ENCODE measurements around the gene ALB.
"Not testable (repeated sequence)": the region's sequence is repeated elsewhere in the genome, so short reads cannot be mapped to it uniquely, and the experiment has no call there.

The ALB gene

DNA sequence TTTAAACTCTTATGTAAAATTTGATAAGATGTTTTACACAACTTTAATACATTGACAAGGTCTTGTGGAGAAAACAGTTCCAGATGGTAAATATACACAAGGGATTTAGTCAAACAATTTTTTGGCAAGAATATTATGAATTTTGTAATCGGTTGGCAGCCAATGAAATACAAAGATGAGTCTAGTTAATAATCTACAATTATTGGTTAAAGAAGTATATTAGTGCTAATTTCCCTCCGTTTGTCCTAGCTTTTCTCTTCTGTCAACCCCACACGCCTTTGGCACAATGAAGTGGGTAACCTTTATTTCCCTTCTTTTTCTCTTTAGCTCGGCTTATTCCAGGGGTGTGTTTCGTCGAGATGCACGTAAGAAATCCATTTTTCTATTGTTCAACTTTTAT is at the start of gene ALB:
ALB (plus strand) TSS at position 246 of the 400 bp plus-strand sequence; CDS start at position 287, 41 bp downstream.
- DNase-seq = no peak

DNA sequence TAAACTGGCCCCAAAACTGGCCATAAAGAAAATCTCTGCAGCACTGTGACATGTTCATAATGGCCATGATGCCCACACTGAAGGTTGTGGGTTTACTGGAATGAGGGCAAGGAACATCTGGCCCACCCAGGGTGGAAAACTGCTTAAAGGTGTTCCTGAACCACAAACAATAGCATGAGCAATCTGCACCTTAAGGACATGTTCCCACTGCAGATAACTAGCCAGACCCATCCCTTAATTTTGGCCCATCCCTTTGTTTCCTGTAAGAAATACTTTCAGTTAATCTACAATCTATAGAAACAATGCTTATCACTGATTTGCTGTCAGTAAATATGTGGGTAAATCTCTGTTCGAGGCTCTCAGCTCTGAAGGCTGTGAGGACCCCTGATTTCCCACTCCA is 46.9 kb upstream of the ALB start:
- DNase-seq = not testable (repeated sequence)

DNA sequence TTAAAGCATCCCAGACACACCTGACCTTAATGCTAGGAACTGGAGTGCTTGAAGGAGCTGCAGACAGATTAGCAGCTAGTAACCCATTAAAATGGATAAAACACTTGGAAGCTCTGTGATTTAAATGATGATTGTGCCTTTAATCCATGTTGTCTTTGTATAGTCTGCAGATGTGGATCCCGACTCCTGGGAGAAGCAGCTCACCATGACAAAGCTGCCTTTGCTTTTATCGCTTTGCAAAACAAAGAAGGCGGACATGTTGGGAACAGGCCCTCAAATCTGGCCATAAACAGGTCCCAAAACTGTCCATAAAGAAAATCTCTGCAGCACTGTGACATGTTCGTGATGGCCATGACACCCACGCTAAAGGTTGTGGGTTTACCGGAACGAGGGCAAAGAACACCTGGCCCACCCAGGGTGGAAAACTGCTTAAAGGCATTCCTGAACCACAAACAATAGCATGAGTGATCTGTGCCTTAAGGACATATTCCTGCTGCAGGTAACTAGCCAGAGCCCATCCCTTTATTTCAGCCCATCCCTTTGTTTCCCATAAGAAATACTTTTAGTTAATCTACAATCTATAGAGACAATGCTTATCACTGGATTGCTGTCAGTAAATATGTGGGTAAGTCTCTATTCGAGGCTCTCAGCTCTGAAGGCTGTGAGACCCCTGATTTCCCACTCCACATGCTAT is 34.4 kb upstream of the ALB start:
- not testable (repeated sequence) for DNase-seq

DNA sequence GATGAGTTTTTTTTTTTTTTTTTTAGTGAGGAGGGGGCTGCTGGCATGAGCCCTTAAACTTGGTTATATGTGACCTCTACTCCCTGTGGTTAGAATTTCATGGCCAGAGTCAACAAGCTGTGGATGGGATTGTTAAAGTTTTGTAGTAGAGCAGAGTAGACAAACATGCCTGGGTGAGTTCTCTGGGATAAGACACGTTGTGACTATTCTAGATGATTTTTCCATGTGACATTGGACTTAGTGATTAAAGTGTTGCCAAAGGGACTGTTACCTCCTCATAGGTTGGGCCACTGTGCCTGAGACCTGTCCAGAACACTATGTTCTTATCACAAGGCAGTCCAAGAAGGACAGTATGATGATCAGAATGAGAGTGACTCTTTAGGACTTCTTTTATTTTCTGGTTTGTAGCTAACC is 28.8 kb upstream of the ALB start:
- no peak for DNase-seq

DNA sequence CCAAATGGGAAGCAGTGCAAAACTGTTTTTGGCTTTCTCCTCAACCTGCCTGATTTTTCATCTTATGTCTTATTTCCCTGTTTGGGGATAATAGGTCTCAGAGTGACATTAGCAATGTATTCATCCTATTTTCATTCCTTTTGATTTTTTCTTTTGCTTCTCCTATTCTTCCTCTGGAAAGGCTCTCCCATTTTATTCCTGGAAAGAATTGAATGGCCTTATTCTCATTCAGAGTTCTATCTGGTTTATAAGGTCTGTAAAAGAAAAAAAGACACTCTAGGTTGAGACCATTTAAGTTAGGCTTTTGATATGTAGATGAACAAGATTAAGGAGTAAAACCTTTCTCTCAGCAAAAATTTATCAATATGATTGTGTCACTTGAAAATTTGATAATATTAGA is 27.8 kb upstream of the ALB start:
- no peak for DNase-seq

DNA sequence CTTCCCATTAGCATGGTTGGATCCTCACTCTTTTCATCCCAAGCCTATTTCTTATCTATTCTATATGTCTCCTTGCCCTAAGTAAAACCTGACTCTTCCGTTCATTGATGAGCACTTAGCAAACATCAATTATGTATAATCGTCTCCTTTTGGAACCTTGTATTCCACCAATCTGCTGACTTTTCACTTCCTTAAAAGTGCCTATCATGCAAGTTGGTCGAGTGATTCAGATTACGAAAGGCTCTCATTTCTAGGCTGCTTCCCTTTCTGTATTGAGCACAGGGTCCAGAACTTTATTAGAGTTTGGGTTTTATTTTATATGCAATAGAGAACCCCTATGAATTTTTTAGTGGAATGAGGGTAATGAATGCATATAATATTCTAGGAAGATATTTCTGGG is 27.1 kb upstream of the ALB start:
- no peak for DNase-seq

DNA sequence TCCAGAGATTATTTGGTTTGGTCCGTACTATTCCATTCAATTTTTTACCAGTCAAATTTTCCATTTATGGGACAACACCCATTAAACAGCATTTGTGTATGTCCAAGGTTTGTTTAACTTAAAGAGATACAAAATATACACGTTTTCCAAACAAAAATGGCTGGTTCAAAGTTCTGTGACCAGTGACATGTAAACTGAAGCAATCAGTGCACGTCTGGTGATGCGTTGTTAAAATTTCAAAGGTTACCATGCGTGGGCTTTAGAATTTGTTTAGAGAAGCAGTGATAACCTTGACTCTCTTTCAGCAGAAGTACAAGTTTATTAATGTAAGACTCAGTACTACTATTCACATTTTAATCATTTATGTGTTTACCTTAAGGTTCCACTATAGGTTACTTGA is 25.2 kb upstream of the ALB start:
- DNase-seq = no peak

DNA sequence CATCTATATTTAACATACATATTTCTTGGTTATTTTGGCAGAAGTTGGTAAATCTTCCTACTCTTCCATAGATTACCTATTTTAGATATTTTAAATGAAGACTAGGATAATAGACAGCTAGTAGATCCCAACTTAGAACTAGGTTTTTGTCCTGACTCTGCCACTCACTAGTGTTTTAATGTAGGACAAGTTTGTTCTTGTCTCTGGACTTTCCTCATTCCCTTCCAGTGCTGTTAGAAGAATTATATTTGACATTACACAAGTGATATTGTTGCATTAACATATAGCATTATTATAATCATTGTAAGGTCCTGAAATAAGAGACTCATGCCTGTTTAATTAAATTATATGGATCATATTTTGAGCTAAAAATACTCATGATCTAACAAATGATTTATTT is 24.1 kb upstream of the ALB start:
- no peak for DNase-seq

DNA sequence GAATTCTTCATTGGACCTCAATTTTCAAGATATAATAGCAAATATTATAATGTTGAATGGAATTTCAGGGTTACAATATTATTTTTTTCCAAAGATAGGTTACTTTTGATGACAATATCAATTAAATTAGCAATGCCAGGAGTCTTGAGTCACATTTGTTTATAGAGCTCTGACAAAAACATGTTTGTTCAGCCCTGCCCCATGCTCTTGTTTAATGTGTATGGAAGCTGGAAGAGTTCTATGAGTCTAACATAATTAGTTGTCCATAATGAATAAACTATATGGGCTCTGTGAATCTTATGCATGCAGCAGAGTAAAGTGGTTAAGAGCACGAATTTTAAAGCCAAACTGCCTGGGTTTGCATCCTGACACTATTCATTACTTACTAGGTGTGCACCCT is 22.9 kb upstream of the ALB start:
- no peak for DNase-seq

DNA sequence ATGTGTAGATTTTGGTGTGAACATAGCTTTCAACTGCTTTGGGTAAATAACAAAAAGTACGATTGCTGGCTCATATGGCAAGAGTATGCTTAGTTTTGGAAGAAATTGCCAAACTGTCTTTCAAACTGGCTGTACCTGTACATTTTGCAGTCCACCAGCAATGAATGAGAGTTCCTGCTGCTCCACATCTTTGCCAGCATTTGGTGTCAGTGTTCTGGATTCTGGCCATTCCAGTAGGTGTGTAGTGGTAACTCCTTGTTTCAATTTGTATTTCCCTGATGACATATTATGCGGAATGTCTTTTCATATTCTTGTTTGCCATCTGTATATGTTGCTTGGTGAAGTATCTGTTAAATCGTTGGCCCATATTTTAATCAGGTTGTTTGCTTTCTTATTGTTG is 20.6 kb upstream of the ALB start:
- DNase-seq = no peak

DNA sequence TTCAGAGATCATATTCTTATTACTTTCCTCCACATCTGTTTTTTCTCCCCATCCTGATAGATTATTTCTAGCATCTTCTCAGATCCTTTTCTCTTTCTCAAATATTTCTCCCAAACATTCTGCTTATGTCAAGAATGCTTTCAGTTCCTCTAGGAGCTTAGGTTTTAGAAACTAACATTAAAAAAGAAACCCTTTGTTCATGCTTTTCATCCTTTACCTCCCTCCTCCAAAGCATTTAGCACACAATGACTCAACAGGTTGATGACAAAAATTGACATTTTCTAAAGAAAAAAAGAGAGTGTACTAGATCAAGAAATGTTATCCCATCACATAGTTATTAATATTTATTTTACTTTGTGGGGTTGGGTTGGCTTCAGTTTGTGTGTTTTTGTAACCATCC is 16.5 kb upstream of the ALB start:
- no peak for DNase-seq

DNA sequence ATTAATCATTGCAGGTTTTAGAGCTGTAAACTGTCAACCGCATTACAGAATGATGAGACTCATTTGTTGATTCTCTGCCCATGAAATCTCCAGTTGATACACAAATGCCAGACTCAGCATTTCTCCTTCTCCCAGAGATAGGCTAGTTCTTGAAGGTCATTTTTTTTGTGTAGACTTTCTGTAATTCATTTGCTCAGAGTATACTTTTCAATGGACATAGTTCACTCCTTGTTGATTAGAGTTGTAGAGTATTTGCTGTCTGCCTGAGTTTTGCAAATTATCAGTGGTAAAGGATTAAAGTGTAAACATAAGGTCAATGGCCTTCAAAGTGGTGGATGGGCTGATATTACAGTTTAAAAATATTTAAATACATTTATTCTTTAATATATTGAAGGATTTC is 15.2 kb upstream of the ALB start:
- DNase-seq = no peak

DNA sequence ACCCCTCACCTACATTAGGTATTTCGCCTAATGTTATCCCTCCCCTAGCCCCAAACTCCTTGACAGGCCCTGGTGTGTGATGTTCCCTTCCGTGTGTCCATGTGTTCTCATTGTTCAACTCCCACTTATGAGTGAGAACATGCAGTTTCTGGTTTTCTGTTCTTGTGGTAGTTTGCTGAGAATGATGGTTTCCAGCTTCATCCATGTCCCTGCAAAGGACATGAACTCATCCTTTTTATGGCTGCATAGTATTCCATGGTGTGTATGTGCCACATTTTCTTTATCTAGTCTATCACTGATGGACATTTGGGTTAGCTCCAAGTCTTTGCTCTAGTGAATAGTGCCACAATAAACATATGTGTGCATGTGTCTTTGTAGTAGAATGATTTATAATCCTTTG is 14.4 kb upstream of the ALB start:
- DNase-seq = not testable (repeated sequence)

DNA sequence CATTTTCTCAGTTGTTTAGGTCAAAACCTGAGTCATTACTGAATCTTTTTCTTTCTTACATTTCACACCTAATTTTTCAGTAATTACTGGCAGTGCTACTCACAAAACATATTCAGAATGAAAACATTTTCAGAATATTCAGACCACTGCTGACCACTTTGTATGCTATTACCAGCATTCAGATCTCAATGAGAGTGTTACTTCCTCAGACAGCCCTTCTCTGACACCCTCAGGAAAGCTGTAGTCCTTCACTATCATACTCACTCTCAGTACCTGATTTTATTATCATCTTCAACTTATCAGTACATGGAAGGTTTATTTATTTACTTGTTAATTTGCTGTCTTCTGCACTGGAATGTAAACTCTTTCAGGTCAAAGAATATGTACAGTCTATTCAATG is 12.3 kb upstream of the ALB start:
- DNase-seq = no peak

DNA sequence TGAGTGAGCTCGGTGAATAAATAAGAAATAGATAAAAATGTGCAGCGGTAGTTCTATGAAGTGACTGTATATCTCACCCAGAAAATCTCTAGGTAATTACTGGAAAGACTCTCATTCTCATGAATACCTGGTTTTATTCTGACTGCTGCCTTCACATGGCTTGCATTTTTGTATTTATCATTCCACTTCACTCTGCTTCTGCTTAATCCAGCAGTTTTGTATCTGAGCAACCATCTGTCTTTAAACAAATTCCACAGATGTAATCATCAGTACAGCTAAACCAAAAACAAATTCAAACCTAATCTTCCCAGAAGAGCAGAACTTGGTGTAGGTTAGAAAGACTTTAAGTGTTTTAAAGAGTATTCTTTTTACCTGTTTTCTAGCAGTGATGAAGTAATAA is 11.2 kb upstream of the ALB start:
- DNase-seq = no peak

DNA sequence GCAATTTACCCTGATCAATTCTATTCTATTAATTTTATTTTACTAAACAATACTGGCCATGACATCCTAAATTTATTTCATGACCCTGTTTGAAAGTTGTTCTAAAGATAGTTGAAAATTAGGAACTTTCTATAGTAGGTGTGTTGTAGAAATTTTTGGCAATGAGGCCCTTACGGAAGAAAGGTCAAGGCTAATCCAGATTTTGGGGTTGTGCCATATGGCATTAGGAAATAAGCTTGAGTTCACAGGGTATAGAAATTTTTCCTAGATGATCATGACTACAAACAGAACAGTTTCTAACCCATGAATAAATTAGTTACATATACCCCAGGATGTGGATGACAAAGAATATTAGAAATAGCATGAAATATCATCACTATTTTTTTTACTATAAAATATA is 7.8 kb upstream of the ALB start:
- DNase-seq = no peak

DNA sequence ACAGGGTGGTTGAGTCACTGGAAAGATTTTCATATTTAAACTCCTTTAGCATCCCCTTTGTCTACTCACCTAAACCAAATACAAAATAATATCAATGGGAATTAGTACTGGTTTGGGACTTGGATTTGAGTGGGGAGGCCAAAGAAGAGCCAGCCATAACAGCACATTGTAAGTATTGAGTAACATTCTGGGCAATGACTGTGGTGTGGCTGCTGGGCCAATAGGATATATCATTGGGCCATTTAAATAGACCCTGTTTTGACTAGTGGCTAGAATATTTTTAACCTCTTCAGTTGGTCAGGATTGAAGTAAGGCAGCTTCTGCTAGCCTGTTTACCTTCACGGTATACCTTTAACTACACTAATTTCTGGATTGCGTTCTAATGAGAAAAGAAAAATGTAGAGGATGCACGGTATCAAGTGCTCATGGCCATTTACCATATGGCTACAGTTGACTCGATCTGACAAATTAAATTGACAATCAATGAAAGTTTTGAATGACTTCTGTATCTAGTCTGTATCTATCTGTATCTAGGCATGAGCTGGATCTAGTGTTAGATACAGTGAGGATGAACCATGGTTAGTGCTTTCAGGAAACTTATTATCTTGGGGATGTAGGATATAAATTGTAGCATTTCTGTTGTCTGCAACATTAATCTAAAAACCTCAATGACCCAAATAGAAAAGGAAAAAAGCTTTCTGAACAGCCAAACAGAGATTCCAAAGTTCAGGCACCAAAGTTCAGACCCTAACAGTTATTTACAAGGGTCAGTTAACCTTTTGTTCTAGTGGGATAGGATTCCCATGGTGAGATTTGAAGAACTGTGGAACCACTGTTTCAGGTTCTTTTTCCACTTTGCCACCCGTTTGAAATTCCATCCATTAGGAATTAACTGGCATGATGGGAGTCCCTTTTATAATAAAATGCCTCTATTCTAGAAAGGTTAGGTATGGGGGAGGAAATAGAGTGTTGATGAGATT is 6.8 kb upstream of the ALB start:
- no peak for DNase-seq

DNA sequence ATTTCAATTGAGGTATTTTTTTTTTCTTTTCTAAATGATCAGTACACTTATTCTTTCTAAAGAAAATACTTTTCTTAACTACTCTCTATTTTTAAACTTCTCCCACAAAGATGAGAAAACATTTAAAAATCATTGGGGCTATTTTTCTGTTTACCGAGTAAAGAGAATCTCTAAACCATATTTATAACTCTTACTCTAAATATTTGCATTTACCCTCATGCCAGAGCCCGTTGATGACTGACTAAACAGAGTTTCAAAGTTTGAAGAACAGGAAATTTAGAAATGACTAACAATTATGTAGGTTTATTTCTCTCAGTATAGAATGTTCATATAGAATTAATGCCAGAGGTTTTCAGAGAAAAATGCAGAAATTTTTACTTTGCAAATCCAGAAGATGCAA is 2.7 kb upstream of the ALB start:
- no peak for DNase-seq

DNA sequence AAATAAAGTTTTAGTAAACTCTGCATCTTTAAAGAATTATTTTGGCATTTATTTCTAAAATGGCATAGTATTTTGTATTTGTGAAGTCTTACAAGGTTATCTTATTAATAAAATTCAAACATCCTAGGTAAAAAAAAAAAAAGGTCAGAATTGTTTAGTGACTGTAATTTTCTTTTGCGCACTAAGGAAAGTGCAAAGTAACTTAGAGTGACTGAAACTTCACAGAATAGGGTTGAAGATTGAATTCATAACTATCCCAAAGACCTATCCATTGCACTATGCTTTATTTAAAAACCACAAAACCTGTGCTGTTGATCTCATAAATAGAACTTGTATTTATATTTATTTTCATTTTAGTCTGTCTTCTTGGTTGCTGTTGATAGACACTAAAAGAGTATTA is 370 bp downstream of the ALB start:
- DNase-seq = no peak

DNA sequence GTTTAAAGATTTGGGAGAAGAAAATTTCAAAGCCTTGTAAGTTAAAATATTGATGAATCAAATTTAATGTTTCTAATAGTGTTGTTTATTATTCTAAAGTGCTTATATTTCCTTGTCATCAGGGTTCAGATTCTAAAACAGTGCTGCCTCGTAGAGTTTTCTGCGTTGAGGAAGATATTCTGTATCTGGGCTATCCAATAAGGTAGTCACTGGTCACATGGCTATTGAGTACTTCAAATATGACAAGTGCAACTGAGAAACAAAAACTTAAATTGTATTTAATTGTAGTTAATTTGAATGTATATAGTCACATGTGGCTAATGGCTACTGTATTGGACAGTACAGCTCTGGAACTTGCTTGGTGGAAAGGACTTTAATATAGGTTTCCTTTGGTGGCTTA is 1.1 kb downstream of the ALB start:
- DNase-seq = no peak

DNA sequence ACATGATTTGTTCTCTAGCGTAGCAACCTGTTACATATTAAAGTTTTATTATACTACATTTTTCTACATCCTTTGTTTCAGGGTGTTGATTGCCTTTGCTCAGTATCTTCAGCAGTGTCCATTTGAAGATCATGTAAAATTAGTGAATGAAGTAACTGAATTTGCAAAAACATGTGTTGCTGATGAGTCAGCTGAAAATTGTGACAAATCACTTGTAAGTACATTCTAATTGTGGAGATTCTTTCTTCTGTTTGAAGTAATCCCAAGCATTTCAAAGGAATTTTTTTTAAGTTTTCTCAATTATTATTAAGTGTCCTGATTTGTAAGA is 2.4 kb downstream of the ALB start:
- DNase-seq = no peak

DNA sequence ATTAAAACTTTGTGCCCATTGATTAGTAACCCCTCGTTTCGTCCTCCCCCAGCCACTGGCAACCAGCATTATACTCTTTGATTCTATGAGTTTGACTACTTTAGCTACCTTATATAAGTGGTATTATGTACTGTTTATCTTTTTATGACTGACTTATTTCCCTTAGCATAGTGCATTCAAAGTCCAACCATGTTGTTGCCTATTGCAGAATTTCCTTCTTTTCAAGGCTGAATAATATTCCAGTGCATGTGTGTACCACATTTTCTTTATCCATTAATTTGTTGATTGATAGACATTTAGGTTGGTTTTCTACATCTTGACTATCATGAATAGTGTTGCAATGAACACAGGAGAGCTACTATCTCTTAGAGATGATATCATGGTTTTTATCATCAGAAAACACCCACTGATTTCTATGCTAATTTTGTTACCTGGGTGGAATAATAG is 3.2 kb downstream of the ALB start:
- no peak for DNase-seq

DNA sequence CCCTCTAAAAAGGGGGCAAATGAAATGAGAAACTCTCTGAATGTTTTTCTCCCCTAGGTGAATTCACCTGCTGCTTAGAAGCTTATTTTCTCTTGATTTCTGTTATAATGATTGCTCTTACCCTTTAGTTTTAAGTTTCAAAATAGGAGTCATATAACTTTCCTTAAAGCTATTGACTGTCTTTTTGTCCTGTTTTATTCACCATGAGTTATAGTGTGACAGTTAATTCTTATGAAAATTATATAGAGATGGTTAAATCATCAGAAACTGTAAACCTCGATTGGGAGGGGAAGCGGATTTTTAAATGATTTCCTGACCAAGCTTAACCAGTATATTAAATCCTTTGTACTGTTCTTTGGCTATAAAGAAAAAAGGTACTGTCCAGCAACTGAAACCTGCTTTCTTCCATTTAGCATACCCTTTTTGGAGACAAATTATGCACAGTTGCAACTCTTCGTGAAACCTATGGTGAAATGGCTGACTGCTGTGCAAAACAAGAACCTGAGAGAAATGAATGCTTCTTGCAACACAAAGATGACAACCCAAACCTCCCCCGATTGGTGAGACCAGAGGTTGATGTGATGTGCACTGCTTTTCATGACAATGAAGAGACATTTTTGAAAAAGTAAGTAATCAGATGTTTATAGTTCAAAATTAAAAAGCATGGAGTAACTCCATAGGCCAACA is 4.2 kb downstream of the ALB start:
- DNase-seq = no peak

Measured in hematopoietic multipotent progenitor cell treated with erythropoietin and hydrocortisone succinate and interleukin-3 and kit ligand, for 8 days (in vitro differentiated cells).